Measurements from ENCODE around the gene NUBPL.

NUBPL gene

GRCh38 chr14:31578792-31579501 lies 17.7 kb downstream of the NUBPL start:
- Histone ChIP-seq H3K9me3 (ENCODE audit: insufficient read depth, low read depth, low read length) (no peaks in the 10 kb centered on the region), H3K36me3 (ENCODE audit: insufficient read depth, low read length) (no peaks in the 10 kb centered on the region), H3K27ac (ENCODE audit: low read depth, low read length) (no peak overlapping the region), H3K9ac (ENCODE audit: low read depth, low read length) (no peak overlapping the region), H3K4me3 (ENCODE audit: low read length) (no peak overlapping the region), H3K4me1 (ENCODE audit: insufficient read depth, low read length) (no peaks in the 10 kb centered on the region; the same call in 1 of the 2 replicates), H3K27me3 (ENCODE audit: insufficient read depth, low read length) (no peaks in the 10 kb centered on the region)
- WGBS, result 82% methylated on average over 5 of the region's 7 CpGs

GRCh38 chr14:31580234-31580633 lies 19.0 kb downstream of the NUBPL start:
- Histone ChIP-seq H3K4me1 (ENCODE audit: insufficient read depth, low read length) (no peaks in the 10 kb centered on the region; the same call in 1 of the 2 replicates), H3K4me3 (ENCODE audit: low read length) (no peak overlapping the region), H3K9ac (ENCODE audit: low read depth, low read length) (no peak overlapping the region), H3K27ac (ENCODE audit: low read depth, low read length) (no peak overlapping the region), H3K27me3 (ENCODE audit: insufficient read depth, low read length) (no peaks in the 10 kb centered on the region), H3K36me3 (ENCODE audit: insufficient read depth, low read length) (no peaks in the 10 kb centered on the region), H3K9me3 (ENCODE audit: insufficient read depth, low read depth, low read length) (no peaks in the 10 kb centered on the region)
- 95% methylated on average over 3 of the region's 3 CpGs for WGBS

- H3K9me3 ChIP-seq (ENCODE audit: insufficient read depth, low read depth, low read length), result no peaks in the 10 kb centered on the region
- H3K27me3 ChIP-seq (ENCODE audit: insufficient read depth, low read length), result no peaks in the 10 kb centered on the region
- no peak overlapping the region for H3K9ac ChIP-seq (ENCODE audit: low read depth, low read length)
- 100% methylated on average over 1 of the region's 1 CpG for WGBS
- H3K27ac ChIP-seq (ENCODE audit: low read depth, low read length), result no peak overlapping the region
- no peak overlapping the region for H3K4me3 ChIP-seq (ENCODE audit: low read length)
- H3K36me3 ChIP-seq (ENCODE audit: insufficient read depth, low read length), result no peaks in the 10 kb centered on the region
- H3K4me1 ChIP-seq (ENCODE audit: insufficient read depth, low read length), result no peaks in the 10 kb centered on the region; the same call in 1 of the 2 replicates
These were observed 21.1 kb downstream of the NUBPL start for GRCh38 chr14:31582286-31582691.

DNA sequence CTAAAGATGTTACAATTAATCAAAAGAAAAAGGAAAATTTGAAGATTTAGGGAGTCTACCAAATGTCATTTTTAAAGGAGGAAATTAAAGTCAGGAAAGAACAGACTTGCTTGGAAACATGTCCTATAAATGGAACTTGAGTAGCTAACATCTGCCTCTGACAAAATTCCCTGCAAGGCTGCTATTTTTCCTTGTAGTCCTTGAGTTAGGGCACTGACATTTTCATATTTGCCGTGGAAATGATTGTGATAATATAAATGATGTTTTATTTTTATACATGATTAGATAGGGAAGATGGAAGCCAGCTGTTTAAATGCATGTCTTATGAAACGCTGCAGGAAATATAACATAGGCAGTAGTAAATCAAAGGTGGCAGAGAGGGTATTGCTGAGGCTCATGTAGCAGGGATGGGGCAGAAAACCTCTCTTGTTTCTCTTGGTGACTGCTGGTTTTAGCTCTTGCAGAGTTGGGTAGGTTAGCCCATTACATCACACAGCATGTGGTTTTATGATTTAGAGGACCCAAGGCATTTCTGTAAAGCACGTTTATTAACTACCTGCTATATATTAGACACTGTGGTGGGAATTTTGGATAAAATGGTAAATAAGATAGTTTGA lies 21.7 kb downstream of the NUBPL start:
- H3K36me3 ChIP-seq (ENCODE audit: insufficient read depth, low read length), result no peaks in the 10 kb centered on the region
- H3K9ac ChIP-seq (ENCODE audit: low read depth, low read length), result no peak overlapping the region
- no peak overlapping the region for H3K27ac ChIP-seq (ENCODE audit: low read depth, low read length)
- no peaks in the 10 kb centered on the region for H3K27me3 ChIP-seq (ENCODE audit: insufficient read depth, low read length)
- no peaks in the 10 kb centered on the region; the same call in 1 of the 2 replicates for H3K4me1 ChIP-seq (ENCODE audit: insufficient read depth, low read length)
- H3K9me3 ChIP-seq (ENCODE audit: insufficient read depth, low read depth, low read length), result no peaks in the 10 kb centered on the region
- H3K4me3 ChIP-seq (ENCODE audit: low read length), result no peak overlapping the region
- WGBS, result 87% methylated on average over 2 of the region's 3 CpGs

- Histone ChIP-seq H3K9me3 (ENCODE audit: insufficient read depth, low read depth, low read length) (no peaks in the 10 kb centered on the region), H3K27ac (ENCODE audit: low read depth, low read length) (no peak overlapping the region), H3K27me3 (ENCODE audit: insufficient read depth, low read length) (no peaks in the 10 kb centered on the region), H3K36me3 (ENCODE audit: insufficient read depth, low read length) (no peaks in the 10 kb centered on the region), H3K4me1 (ENCODE audit: insufficient read depth, low read length) (no peaks in the 10 kb centered on the region), H3K4me3 (ENCODE audit: low read length) (no peak overlapping the region), H3K9ac (ENCODE audit: low read depth, low read length) (no peak overlapping the region)
- 91% methylated on average over 2 of the region's 2 CpGs for WGBS
These were observed 29.0 kb downstream of the NUBPL start for GRCh38 chr14:31590206-31590605.

GRCh38 chr14:31592122-31592521 lies 30.9 kb downstream of the NUBPL start:
- Histone ChIP-seq H3K4me1 (ENCODE audit: insufficient read depth, low read length) (no peaks in the 10 kb centered on the region), H3K9me3 (ENCODE audit: insufficient read depth, low read depth, low read length) (no peaks in the 10 kb centered on the region)

GRCh38 chr14:31592631-31593030 lies 31.4 kb downstream of the NUBPL start:
- no CpG with 5 or more reads among the region's 2 CpGs for WGBS
- Histone ChIP-seq H3K36me3 (ENCODE audit: insufficient read depth, low read length) (no peaks in the 10 kb centered on the region), H3K9me3 (ENCODE audit: insufficient read depth, low read depth, low read length) (no peaks in the 10 kb centered on the region), H3K9ac (ENCODE audit: low read depth, low read length) (no peak overlapping the region), H3K4me1 (ENCODE audit: insufficient read depth, low read length) (no peaks in the 10 kb centered on the region), H3K4me3 (ENCODE audit: low read length) (no peak overlapping the region), H3K27ac (ENCODE audit: low read depth, low read length) (no peak overlapping the region), H3K27me3 (ENCODE audit: insufficient read depth, low read length) (no peaks in the 10 kb centered on the region)

More at GRCh38 chr14:31592122-31592521, 30.9 kb downstream of the NUBPL start:
- Histone ChIP-seq H3K27me3 (ENCODE audit: insufficient read depth, low read length) (no peaks in the 10 kb centered on the region), H3K27ac (ENCODE audit: low read depth, low read length) (no peak overlapping the region), H3K4me3 (ENCODE audit: low read length) (no peak overlapping the region), H3K9ac (ENCODE audit: low read depth, low read length) (no peak overlapping the region), H3K36me3 (ENCODE audit: insufficient read depth, low read length) (no peaks in the 10 kb centered on the region)

DNA sequence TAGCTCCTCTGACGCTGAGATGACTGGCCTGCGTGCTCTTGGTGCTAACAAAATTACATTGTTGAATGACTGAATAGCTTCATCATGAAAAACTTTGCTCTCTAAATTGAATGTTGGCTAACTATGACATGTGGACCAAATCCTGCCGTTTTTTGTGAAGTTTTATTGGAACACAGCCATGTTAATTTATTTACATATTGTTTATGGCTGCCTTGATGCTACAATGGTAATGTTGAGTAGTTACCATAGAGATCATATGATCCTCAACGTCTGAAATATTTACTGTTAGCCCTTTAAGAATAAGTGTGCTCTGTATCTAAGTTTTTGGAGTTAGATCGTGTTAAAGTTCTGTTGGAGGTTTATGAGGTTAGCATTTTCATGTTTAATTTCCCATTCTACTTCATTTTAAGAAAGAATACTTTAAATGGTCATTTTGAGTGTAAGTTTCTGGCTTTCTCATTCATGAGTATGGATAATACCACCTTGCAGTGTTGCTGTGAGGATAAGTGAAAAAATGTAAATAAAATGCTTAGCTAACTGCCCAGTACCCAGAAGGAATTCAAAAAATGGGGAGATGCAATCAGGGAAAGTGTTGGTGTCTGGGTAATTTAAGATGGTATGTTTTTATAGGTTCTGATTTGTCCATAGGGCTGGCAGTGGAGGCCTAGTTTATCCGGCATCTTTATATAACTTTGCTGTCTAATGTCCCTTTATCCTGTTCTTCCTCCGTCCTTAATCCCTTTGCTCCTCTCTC lies 35.3 kb downstream of the NUBPL start:
- Histone ChIP-seq H3K27ac (ENCODE audit: low read depth, low read length) (no peak overlapping the region), H3K9ac (ENCODE audit: low read depth, low read length) (no peak overlapping the region), H3K9me3 (ENCODE audit: insufficient read depth, low read depth, low read length) (0 out of 2 replicates have a peak, but pooled peaks cover 3% of the 10 kb centered on the region), H3K4me1 (ENCODE audit: insufficient read depth, low read length) (no peaks in the 10 kb centered on the region), H3K4me3 (ENCODE audit: low read length) (no peak overlapping the region), H3K27me3 (ENCODE audit: insufficient read depth, low read length) (no peaks in the 10 kb centered on the region), H3K36me3 (ENCODE audit: insufficient read depth, low read length) (peaks cover 4% of the 10 kb centered on the region; the same call in 1 of the 2 replicates)
- WGBS, result 91% methylated on average over 5 of the region's 7 CpGs

DNA sequence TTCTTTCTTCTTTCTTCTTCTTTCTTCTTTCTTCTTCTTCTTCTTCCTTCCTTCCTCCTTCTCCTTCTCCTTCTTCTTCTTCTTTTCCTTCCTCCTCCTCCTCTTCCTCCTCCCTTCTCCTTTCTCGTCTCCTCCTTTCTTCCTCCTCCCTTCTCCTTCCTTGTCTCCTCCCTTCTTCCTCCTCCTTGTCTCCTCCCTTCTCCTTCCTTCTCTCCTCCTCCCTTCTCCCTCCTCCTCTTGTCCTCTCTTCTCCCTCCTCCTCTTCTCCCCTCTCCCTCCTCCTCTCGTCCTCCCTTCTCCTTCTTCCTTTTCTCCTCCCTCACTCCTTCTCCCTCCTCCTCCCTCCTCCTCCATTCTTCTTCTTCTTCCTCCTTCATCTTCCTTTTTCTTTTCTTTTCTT lies 44.5 kb downstream of the NUBPL start:
- Histone ChIP-seq H3K27ac (ENCODE audit: low read depth, low read length) (no peak overlapping the region), H3K4me3 (ENCODE audit: low read length) (no peak overlapping the region), H3K9ac (ENCODE audit: low read depth, low read length) (no peak overlapping the region), H3K36me3 (ENCODE audit: insufficient read depth, low read length) (no peaks in the 10 kb centered on the region), H3K9me3 (ENCODE audit: insufficient read depth, low read depth, low read length) (no peaks in the 10 kb centered on the region), H3K4me1 (ENCODE audit: insufficient read depth, low read length) (peaks cover 5% of the 10 kb centered on the region; the same call in 1 of the 2 replicates), H3K27me3 (ENCODE audit: insufficient read depth, low read length) (no peaks in the 10 kb centered on the region)
- WGBS, result 92% methylated on average over 2 of the region's 2 CpGs

DNA sequence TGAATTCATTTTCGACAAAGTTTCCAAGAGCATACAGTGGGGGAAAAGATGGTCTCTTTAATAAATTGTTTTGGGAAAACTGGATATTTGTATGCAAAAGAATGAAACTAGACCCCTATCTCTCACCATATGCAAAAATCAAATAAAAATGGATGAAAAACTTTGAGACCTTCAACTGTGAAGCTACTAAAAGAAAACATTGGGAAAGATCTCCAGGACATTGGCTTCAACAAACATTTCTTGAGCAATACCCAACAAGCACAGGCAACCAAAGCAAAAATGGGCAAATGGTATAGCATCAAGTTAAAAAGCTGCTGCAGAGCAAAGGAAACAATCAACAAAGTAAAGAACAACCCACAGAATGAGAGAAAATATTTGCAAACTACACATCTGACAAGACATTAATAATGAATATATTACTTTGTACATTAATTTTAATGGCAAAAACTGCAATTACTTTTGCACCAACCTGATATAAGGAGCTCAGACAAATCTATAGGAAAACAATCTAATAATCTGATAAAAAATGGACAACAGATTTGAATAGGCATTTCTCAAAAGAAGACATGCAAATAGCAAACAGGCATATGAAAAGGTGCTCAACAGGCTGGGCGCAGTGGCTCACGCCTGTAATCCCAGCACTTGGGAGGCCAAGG lies 50.7 kb downstream of the NUBPL start:
- no peak overlapping the region for H3K9ac ChIP-seq (ENCODE audit: low read depth, low read length)
- H3K27me3 ChIP-seq (ENCODE audit: insufficient read depth, low read length), result no peaks in the 10 kb centered on the region
- 99% methylated on average over 2 of the region's 3 CpGs for WGBS
- H3K4me3 ChIP-seq (ENCODE audit: low read length), result no peak overlapping the region
- no peaks in the 10 kb centered on the region for H3K36me3 ChIP-seq (ENCODE audit: insufficient read depth, low read length)
- H3K9me3 ChIP-seq (ENCODE audit: insufficient read depth, low read depth, low read length), result no peaks in the 10 kb centered on the region
- H3K27ac ChIP-seq (ENCODE audit: low read depth, low read length), result no peak overlapping the region
- no peaks in the 10 kb centered on the region for H3K4me1 ChIP-seq (ENCODE audit: insufficient read depth, low read length)

- no peaks in the 10 kb centered on the region for H3K4me1 ChIP-seq (ENCODE audit: insufficient read depth, low read length)
- no peak overlapping the region for H3K9ac ChIP-seq (ENCODE audit: low read depth, low read length)
- 92% methylated on average over 4 of the region's 5 CpGs for WGBS
- H3K27ac ChIP-seq (ENCODE audit: low read depth, low read length), result no peak overlapping the region
- no peak overlapping the region for H3K4me3 ChIP-seq (ENCODE audit: low read length)
- H3K9me3 ChIP-seq (ENCODE audit: insufficient read depth, low read depth, low read length), result no peaks in the 10 kb centered on the region
- H3K27me3 ChIP-seq (ENCODE audit: insufficient read depth, low read length), result no peaks in the 10 kb centered on the region
- H3K36me3 ChIP-seq (ENCODE audit: insufficient read depth, low read length), result no peaks in the 10 kb centered on the region
These were observed 52.0 kb downstream of the NUBPL start for GRCh38 chr14:31613188-31613587.

Measured in HUES64 (cell line).